ENCODE measurements around the gene HDAC9.

HDAC9 gene

DNA sequence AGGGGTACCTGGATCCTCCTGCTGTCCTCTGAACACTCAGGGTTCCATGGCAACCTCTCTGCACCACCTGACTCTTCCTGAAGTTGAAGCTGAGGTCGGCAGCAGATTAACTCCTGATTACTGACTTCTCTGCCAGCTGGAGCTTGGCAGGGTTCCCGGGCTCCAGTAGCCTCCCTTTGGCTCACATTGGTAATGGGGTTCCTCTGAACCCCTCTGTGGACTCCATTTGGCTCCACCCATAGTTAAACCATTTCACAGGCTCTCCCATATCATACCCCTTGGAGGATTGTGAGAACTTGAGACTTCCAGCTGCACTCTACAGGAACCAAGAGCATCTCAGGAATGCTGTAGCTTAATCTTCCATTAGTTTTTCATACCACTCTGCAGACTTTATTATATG is 292.5 kb downstream of the HDAC9 start:
- DNase-seq (ENCODE audit: low read depth) = no peak

DNA sequence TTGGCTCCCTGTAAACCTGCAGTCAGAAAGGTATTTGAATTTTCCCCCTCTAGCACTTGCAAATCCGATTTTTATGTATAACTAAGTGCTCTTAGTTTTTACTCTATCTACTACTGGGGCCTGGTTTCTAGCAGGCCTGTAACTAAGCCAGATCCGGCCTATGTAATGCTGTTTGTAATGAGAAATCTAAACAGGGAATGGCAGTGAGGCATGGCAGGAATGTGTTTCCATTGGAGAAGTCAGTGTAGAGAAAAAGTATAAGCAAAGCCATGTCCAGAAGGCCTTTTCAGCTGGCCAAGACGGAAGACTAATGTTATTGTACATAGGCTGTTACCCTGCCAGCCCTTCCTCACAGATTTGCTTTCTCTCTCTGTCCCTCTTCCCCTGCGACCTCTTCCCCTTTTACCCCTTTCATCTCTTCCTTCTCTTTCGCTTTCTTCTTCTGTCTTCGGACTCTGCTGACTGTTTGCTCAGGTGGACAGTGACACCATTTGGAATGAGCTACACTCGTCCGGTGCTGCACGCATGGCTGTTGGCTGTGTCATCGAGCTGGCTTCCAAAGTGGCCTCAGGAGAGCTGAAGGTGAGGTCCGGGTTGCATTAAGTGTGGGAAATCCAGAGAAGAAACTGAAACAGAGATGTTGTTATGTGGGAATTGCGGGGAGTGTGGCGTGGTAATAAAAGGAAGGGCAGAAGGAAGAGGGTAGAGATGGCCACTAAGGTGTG is 297.5 kb downstream of the HDAC9 start:
- DNase-seq (ENCODE audit: low read depth) = no peak

DNA sequence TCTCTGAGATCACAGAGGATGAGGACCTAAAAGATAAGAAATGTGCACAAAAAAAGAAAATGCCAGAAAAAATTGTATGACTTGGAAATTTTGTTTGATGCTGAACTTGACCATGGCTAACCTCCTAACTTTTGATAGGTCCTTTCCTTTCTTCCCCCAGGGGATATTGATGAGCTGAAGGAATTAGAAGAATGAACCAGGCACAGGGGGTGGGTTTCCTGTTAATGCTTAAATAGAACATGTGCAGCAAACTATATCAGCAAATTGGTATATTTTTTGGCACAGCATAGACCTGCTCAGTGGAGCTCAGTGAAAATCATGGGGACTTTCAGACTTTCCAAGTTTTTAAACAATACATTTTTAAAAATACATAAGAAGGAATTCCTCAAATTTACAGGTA is 300.7 kb downstream of the HDAC9 start:
- no peak for DNase-seq (ENCODE audit: low read depth)

DNA sequence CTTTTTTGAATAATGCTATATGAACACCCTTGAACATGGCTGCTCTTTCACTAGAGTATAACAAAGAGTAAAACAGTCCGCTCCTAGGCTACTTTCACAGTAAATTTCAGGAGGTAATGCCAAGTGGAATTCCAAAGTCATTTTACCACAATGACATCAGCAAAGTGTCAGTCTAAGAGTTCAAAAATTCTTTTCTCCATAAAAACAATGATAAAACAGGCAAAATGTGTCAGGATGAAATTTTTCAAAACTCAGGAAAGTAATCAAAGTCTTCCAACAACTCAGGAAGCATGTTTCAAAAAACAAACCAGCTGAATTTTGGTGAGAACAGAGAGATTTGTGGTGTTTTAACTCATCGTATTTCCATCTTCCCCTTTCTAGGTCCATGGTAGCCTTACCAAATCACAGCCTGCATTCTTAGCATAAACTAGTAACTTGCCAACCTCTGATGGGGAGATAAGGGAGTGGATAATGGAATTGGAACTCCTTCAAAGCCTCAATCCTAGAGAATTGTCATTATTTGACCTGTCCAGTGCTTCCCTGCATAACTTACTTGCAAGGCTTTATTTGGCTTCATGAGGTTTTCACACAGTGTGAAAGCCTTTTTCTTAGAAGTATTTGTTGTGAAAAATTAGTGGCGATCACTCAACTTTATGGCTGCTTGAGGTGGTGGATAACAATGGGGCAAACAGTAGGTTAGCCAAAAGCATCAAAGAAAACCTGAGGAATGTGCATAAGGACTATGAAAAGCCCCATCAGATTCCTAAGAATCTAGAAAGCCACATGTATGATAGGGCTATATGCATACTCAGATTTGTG is 302.7 kb downstream of the HDAC9 start:
- no peak for DNase-seq (ENCODE audit: low read depth)

DNA sequence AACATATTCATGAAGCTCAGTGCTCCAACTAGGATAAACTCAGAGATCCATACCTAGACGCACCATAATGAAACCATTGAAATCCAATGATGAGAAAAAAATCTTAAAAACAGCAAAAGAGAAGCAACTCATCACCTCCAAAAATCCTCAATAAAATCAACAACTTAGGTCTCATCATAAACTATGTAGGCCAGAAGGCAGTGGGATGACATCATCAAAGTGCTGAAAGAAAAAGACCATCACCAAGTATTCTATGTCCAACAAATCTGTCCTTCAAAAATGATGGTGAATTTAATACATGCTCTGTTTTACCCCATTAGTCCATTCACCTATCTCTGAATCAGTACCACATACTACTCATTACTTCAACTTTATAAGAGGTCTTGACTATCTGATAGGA is 304.4 kb downstream of the HDAC9 start:
- no peak for DNase-seq (ENCODE audit: low read depth)

DNA sequence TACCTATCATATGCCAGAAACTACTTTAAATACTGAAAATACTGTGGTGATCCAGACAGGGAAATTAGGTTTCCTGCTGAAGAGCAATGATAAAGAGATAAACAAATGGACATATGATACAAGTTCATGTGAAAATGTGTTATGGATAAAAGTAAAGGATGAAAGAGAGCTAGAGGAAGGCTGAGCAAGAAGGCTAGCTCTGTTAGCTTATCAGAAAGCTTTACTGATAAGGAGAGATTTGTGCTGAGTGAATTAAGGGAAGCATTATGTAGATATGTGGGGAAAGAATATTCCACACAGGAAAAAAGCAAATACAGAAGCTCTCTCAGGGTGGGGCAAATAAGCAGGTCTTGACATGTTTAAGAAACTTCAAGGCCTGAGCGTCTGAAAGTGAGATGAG is 308.4 kb downstream of the HDAC9 start:
- DNase-seq (ENCODE audit: low read depth) = no peak

DNA sequence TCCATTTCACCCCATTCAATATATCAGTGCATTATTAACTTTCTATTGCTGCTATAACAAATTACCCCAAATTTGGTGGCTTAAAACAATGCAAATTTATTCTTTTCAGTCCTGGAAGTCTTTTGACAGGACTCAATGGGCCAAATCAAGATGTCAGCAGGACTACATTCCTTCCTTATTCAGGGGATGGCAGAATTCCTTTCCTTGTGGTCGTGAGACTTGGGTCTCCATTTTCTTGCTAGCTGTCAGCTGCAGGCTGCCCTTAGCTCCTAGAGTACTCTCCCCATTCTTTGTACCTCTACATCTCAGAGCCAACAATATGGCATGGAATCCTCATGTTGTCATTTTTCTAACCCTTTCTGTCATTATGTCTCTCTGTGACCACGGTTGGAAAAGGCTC is 310.6 kb downstream of the HDAC9 start:
- DNase-seq (ENCODE audit: low read depth) = no peak

DNA sequence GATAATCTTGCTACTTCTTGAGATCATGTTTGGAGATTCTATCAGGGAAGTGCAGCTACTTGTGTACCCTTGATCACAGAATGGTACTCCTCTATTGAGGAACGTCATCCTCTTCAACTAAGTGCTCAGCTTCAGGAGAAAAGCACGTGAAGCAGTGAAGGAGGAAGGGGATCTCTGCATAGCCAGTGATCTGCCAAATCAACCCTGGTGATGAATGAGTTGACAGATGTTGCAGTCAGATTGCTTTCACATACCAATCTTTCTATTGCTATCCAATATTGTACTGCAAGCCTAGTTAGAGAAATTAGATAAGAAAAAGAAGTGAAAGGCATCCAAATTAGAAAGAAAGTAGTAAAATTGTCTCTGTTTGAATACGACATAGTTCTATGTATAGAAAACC is 312.5 kb downstream of the HDAC9 start:
- no peak for DNase-seq (ENCODE audit: low read depth)

DNA sequence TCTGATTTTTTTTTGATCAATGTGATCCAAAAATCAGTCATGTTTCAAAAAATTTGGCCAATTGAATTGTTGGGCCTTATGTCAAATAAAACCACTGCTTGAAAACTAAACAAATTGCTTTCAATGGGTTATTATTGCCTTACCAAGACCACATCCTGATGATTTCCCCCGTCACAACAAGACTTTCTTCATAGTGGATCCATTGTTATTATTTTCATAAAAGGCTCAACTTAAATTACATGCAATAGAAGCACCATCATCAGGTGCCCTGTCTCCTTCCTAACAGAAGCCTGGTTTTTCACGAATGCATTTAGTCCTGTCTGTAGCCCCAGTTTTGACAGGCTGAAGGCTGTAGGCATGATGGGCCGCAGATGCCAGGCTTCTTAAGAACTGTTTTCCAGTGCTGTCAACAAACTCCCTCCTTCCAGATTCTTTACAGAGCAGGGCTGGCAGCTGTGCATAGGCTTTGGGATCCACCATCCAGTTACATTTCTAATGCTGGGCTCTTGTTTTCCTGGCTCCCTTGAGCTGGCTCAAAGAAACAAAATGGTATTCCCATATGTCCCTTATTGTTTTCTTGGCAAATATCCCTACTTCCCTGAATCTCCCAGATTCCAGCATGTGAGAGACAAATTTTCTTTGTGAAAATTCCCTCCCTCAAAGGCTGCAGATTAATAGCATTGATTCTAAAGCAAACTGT is 319.9 kb downstream of the HDAC9 start:
- no peak for DNase-seq (ENCODE audit: low read depth)

DNA sequence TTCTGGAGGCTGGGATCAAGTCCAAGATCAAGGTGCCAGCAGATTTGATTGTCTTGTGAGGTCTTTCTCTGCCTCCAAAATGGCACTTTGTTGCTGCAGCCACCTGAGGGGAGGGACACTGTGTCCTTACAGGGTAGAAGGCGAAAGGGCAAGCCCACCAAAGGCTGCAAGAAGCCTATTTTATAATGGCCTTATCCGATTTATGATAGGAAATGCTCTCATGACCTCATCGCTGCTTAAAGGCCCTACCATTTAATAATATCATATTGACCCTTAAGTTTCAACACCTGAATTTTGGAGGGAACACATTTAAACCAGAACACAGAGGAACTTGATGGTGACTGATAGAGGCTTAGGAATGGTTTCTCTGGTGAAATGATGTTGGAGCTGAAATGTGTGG is 325.4 kb downstream of the HDAC9 start:
- no peak for DNase-seq (ENCODE audit: low read depth)

DNA sequence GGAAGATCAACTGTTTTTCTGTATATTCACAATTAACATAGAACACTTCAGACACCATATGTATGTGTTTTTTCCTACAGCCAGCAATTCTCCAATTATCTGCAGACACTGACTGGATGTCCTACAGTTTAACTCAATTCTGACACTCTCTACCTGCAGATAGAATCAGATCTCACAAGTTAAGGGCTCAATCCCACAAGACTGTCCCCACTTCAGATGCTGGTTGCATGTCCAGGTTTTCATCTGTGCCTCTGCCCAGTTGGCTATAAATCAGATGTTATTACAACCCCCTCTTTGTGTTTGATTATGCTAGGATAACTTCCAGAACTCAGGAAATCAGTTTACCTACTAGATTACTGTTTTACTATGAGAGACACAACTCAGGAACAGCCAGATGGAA is 326.0 kb downstream of the HDAC9 start:
- DNase-seq (ENCODE audit: low read depth) = no peak

DNA sequence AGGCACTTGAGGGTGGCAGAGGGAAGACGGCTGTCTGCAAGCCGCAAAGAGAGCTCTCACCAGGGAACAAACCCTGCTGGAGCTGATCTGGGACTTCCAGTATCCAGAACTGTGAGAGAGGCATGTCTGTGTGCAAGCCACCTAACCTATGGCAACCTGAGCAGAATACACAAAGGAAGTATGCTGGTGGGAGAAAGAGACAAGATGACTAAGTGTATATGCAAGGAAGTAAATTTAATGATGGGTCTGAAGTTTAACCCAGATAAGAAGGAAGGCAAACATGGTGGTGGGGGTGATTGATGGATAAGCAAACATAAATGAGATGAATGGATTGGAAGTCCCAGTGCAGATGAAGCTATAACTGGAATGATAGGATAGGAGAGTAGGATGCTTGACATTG is 328.6 kb downstream of the HDAC9 start:
- DNase-seq (ENCODE audit: low read depth) = no peak

DNA sequence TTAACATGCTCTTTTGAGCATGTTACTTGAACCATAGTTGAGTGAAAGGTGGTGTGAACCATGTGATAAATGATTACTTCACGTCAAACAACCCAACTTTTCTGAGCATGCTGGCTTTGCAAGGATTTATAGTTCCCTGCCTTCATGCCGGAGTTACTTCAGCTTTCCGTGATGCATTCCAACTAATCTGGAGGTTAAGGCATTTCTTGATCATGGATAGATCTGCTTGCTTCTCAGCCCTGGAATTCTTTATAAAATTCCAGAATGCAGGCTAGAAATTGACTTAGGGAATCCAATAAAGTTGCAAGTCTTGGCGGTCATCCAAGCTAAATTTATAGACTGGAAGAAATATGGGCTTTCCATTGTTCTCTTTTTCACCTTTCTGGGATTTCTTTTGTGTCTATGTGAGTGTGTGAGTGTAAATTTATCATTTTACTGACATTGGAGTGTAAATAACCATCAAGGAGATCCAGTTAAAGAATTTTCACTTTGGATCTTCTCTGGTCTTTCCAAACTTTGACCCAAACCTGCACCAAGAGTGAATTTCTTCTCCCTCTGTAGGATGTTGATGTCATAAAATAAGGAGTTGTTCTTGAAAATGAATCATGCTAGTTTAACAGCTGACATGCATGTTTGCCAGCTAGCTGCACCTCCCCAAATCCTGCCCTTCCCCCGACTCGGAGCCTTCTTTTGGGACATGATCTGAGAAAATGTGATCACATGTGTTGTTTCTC is 332.9 kb downstream of the HDAC9 start:
- no peak for DNase-seq (ENCODE audit: low read depth)

DNA sequence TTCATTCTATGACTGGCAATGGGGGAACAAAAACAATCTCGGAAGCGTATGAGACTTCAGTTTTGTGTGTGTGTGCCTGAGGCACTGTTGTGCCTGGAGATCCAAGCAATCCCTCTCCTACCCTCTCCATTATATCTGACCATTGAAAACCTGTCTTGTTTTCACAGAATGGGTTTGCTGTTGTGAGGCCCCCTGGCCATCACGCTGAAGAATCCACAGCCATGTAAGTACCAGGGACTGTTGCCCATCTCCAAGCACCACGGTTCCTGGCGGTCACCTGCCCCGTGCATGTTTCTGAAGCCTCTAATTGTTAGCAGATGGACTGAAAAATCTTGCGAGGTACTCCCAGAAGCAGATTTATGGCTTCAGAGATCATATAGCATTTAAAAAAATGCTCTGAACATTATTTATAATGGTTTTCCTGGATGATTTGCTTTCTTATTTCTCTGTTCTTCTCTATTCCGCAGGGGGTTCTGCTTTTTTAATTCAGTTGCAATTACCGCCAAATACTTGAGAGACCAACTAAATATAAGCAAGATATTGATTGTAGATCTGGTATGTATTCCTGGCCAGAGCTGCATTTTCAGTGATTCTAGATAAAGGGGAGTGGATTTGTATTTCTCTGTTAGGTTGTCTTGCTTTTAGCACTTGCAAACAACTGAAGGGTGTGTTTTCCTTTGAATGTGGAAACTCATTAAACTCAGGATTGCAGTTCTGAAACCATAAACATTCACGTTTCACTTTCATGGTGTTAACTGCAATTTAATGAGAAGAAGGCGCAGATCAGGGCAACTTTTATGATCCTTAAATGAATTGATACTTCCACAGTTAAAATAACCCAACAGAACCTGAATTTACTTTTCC is 333.7 kb downstream of the HDAC9 start:
- no peak for DNase-seq (ENCODE audit: low read depth)

DNA sequence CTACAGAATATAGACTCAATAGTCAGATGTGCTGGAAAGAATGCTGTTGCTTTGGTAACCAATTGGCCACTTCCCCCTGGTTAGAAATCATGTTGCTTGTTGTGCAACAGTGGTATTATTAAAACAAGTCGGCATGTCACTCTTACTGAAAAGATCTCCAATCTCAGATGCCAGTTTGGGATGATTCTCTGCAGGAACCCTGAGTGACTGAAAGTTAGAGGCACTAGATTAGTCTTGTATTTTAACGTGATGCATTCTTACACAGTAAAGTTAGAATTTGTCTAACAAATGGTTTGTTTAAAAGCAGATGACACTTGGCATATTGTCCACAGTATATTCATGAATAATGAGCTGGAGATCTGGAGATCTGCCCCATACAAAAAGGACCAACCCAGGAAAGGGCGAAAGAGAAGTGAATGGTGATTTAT is 334.3 kb downstream of the HDAC9 start:
- DNase-seq (ENCODE audit: low read depth) = no peak

DNA sequence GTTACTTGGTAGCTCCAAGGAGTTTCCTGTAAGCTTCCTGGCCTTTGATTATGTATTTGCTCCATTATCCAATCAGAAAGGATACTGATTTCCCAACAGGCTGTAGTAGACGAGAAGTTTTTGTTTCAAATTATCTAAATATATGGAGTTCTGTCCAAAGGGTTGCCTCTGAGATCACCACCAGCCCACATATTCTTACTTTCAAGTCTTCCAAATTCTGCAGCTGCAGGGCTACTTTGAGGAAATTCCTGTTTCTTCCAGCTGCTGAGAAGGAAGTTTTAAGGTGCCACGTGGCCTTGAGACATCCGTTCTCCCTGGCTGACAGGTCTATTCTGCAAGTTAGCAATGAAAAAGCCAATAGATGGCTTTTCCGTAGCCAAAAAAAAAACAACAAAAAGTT is 335.9 kb downstream of the HDAC9 start:
- no peak for DNase-seq (ENCODE audit: low read depth)

DNA sequence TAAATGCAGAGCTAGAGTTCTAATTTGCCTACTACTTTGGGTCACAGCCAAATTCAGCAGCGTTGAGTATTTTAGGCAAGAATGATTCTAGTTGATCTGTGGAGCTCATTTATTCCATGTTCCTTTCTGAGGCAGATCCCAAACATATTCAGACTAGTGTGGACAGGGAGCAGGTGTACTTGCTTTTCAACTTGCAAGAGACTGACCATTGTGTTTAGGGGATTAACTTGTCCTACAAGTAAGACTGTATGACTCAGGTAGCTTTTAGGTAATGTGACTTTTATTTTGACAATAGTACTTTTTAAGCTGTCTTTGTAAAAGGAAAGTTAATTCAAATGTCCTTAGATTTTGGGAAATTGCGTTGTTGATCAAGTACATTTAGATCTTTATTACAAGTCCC is 336.4 kb downstream of the HDAC9 start:
- DNase-seq (ENCODE audit: low read depth) = no peak

DNA sequence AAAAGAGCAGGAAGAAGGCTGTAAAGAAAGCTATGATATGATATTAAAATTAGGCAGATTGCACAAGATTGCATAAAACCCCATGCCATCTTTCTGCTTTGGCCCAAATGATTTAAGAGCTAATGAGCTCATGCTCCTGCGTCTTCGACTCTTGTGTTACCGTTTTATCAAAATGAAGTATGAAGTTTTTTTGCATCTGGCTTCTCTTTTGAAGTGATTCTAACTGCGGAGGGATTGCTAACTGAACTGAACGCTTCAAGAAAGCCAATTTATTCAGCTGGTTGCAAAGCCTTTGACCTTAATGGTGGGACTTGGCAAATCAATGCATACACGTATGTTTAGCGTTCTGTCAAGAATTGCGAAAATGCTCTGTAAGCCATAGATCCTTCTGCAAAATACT is 339.0 kb downstream of the HDAC9 start:
- no peak for DNase-seq (ENCODE audit: low read depth)

DNA sequence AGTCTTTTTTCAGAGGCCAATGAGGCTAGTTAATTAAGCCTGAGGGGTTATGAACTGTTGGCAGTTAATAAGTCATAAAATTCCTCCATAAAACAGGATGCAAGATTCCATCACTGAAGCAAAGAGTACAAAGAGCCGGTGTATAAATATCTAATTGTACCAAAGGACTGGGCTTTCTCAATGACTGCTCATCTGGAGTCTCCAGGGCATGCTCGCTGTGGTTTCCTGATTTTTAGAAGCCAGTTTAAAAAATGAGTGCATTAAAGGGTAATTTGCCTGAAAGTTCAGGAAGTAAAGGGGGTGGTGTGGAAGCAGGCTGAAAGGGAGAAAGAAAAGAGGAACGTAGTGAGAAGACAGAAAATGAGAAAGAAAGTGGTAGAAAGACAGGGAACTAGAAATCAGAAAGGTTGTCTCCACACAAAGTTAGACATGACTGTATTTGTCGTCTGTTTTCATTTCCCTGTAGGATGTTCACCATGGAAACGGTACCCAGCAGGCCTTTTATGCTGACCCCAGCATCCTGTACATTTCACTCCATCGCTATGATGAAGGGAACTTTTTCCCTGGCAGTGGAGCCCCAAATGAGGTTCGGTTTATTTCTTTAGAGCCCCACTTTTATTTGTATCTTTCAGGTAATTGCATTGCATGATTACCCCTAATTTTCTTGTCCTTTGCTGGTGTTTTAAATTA is 339.6 kb downstream of the HDAC9 start:
- DNase-seq (ENCODE audit: low read depth) = no peak

DNA sequence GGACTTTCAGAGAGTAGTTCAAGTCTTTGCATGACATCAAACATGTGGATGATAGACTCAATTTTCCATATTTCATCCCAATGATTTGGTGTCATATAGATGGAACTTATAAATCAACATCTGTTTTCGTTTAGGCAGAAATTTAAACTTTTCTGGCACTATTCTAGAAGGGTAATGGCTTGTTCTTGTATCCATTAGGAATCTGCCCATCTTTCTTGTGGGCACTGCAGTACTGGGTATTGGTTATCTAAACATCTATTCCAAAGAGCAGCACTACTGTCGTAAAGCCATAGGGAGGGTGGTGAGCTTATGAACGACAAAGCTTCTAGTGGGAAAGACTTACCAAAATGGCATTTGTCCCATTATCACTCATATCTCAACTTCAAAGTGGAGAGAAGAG is 348.4 kb downstream of the HDAC9 start:
- no peak for DNase-seq (ENCODE audit: low read depth)

DNA sequence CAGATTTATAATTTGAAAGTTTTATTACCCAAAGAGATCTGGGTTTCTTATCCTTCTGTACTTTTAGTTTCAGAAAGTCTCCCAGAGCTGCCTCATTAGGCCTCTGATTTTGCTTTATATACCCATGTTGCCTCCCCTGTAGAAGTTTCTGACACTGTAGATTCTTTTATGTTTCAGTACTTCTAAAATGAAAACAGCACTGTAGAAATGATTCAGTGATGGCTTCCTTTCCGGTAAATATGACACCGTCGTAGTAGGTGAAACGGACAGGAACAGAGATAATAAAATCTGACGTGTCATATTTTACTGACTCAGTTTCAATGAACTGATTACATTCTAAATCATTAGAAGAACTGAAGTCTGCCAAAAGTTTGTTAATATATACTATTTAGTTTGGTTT is 349.2 kb downstream of the HDAC9 start:
- no peak for DNase-seq (ENCODE audit: low read depth)
